Body of pancreas (tissue), 4 donors: ENCODE results near the gene KREMEN1. TPM values are rescaled to one million over a fixed set of nuclear protein-coding genes. Genes with fewer than 3 reads are reported as not detected.

ENCODE experiments used
- ATAC-seq: fragments of 150-250 bp; one replicate; pipeline ENCODE4 v1.9.1; 2016
- DNase-seq, 4 donors: peaks; one replicate each; pipeline ENCODE4 v3.0.0-alpha.2; 2019
- H3K27ac ChIP-seq, 4 donors: fragments of 200-600 bp; sonication (generic); 1 replicate in 3 of 4; 2 replicates in 1 of 4; pipeline versions ENCODE4 v1.5.1 to v1.6.1; 2016 to 2019; ENCODE audit warnings: mild to moderate bottlenecking in 1 of 4, mixed read lengths in 1 of 4, moderate library complexity in 1 of 4
- H3K27me3 ChIP-seq, 2 donors: fragments of 200-600 bp; sonication (generic); one replicate each; pipeline ENCODE4 v1.6.0; 2016; ENCODE audit warnings: mild to moderate bottlenecking in 1 of 2
- H3K36me3 ChIP-seq, 2 donors: fragments of 200-600 bp; sonication (generic); replicated peaks in 1 of 2; 2 replicates each; pipeline ENCODE4 v1.5.1; 2016; ENCODE audit warnings: low read depth in 2 of 2; ENCODE audit not compliant: insufficient read depth in 1 of 2
- H3K4me1 ChIP-seq: fragments of 200-600 bp; sonication (generic); one replicate; pipeline ENCODE4 v1.6.0; 2016
- H3K4me3 ChIP-seq, 2 donors: fragments of 200-600 bp; sonication (generic); 1 replicate in 1 of 2; 2 replicates in 1 of 2; pipeline ENCODE4 v1.5.1; 2016 to 2019
- H3K9me3 ChIP-seq, 3 donors: fragments of 200-600 bp; sonication (generic); 1 replicate in 2 of 3; 2 replicates in 1 of 3; pipeline ENCODE4 v1.5.1; 2016
- CTCF ChIP-seq, 7 experiments: fragments of 450-650 bp in 4 of 7; fragments of 200-600 bp in 3 of 7; sonication (generic) in 3 of 7; IDR thresholded peaks; one replicate each; pipeline ENCODE4 v1.5.1; 2016 to 2019; ENCODE audit warnings: antibody characterized with exemption in 7 of 7
- POLR2A ChIP-seq, 3 donors: fragments of 450-650 bp; IDR thresholded peaks; one replicate each; pipeline ENCODE4 v1.6.1; 2016; ENCODE audit warnings: antibody characterized with exemption in 3 of 3, mild to moderate bottlenecking in 2 of 3
- WGBS, 2 donors: methylation state at CpG; one replicate each; pipeline ENCODE4 v1.1.5; 2017; 5-methylcytosine and 5-hydroxymethylcytosine counted together
- intact Hi-C: fragments of 100-400 bp; cut with DNase I; formaldehyde crosslinking; loops from one replicate; pipeline ENCODE4 v1.15.1; 2023
- total RNA-seq, 2 donors: library from RNA; depleted of rRNA; stranded (reverse); fragments of >200 nt; gene quantifications; one replicate each; pipeline ENCODE4 v1.1.0, GENCODE V29; 2016

The KREMEN1 gene
- total RNA-seq, 2 donors from 2014 or later, result 6.6 to 7.3 TPM

DNA sequence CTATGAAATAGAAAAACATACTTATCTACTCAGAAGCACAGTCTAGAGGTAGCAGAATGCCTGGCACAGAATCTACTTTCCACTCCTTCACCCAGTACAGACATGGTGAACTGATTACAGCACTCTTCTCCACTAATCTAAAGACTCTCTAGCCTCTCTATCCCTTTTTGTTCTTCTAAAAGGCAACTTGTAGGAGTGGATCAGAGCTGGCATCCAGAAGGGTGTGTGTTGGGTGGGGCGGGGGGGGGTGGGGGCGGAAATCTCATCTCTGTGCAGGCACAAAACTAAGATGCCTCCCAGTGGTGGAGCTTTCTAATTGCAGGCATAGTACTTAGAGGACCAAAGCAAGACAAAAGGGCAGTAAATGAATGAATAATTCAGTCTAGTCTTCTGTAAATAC, 121.3 kb downstream of the KREMEN1 start:
- intact Hi-C loops, result no loop called here
- 95 to 100% methylated on average over 2 of the region's 2 CpGs for WGBS, 2 donors
- Histone ChIP-seq H3K4me1 (no peaks in the 10 kb centered on the region), H3K36me3 (no peaks in the 10 kb centered on the region), H3K27ac (no peak overlapping the region), H3K27me3 (no peaks in the 10 kb centered on the region), H3K9me3 (no peaks in the 10 kb centered on the region), H3K4me3 (no peak overlapping the region)
- ATAC-seq (no peak), DNase-seq (no peak)
- TF ChIP-seq POLR2A (IDR thresholded peaks at IDR 0.05) (no peak), CTCF (IDR thresholded peaks at IDR 0.05) (no peak)

DNA sequence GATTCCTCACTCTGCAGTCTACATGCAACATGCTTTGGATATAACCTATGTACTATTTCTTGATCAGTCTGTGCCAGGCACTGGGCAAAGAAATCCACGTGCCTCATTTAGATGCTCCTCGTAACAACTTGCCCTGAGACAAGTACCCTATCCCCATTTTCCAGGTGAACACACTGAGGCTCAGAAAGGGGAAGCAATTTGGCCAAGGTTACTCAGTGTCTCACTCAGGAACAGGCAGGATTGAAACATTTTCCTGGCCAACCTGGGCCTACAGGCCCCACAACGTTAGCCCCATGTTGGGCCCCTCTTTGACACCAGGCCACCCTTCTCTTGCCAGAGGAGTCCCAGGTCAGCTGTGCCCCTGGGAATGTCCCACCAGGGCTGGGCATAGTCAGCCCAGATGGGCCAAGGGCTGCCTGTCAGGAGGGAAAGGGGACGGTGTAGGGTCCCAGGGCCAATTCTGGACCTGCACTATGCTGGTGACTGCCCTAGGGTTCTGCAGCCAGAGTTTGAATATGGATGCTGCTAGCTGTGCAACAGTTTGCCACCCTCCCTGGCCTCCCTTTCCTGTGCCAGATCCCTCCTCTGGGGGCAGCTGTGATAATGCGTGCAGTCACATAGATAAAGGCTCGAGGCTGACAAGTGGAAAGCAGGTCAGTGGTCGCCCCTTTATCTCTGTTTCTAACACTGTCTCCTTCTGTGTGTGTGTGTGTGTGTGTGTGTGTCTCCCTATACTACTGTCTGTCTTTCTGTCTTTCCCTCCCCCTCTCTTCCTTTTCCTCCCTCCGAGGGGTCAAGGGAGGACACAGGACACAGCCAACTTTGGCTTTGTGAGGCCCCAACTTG, 122.5 kb downstream of the KREMEN1 start:
- ATAC-seq (no peak), DNase-seq (no peak)
- Histone ChIP-seq H3K9me3 (no peaks in the 10 kb centered on the region), H3K4me3 (no peak overlapping the region), H3K27ac (no peak overlapping the region), H3K4me1 (no peaks in the 10 kb centered on the region), H3K36me3 (no peaks in the 10 kb centered on the region), H3K27me3 (no peaks in the 10 kb centered on the region)
- 61 to 62% methylated on average over 7 to 8 of the region's 8 CpGs for WGBS, 2 donors
- intact Hi-C loops, result no loop called here
- no peak for TF ChIP-seq CTCF (IDR thresholded peaks at IDR 0.05)
- TF ChIP-seq POLR2A (IDR thresholded peaks at IDR 0.05), result no peak

- TF ChIP-seq CTCF (IDR thresholded peaks at IDR 0.05) (no peak), POLR2A (IDR thresholded peaks at IDR 0.05) (no peak)
- H3K4me3 ChIP-seq, result no peak overlapping the region
- no peak overlapping the region for H3K27ac ChIP-seq
- ATAC-seq (no peak), DNase-seq (no peak)
- H3K27me3 ChIP-seq, result no peaks in the 10 kb centered on the region
- no peaks in the 10 kb centered on the region for H3K9me3 ChIP-seq
- no peaks in the 10 kb centered on the region for H3K4me1 ChIP-seq
- intact Hi-C loops, result no loop called here
- no peaks in the 10 kb centered on the region for H3K36me3 ChIP-seq
- WGBS, 2 donors, result 75 to 83% methylated on average over 5 to 10 of the region's 10 CpGs
Observed at GRCh38 chr22:29195964-29196666, 123.3 kb downstream of the KREMEN1 start.

DNA sequence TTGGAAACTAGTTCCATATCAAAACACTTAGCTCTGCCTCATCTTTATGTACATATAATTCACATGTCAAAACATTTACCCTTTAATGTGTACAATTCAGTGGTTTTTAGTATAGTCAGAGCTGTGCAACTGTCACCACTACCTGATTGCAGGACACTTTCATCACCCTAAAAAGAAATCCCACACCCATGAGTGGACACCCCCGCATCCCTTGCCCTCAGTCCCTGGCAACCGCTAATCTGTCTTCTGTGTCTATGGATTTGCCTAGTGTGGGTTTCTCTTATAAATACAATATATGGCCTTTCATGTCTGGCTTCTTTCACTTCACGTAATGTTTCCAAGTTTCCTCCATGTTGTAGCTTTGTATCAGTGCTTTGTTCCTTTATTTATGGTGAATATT, 124.3 kb downstream of the KREMEN1 start:
- Histone ChIP-seq H3K27me3 (no peaks in the 10 kb centered on the region), H3K4me1 (no peaks in the 10 kb centered on the region), H3K9me3 (no peaks in the 10 kb centered on the region), H3K36me3 (no peaks in the 10 kb centered on the region), H3K4me3 (no peak overlapping the region), H3K27ac (no peak overlapping the region)
- TF ChIP-seq CTCF (IDR thresholded peaks at IDR 0.05) (no peak), POLR2A (IDR thresholded peaks at IDR 0.05) (no peak)
- DNase-seq (no peak), ATAC-seq (no peak)
- WGBS, 2 donors, result 90 to 93% methylated on average over 3 of the region's 3 CpGs
- intact Hi-C loops, result no loop called here
